Fibroblast of villous mesenchyme (primary cell): Measurements from ENCODE around the gene SYNJ2. TPM values are rescaled to one million over a fixed set of nuclear protein-coding genes. Genes with fewer than 3 reads are reported as not detected.

ENCODE experiments used
- DNase-seq: peaks from one replicate; pipeline ENCODE4 v3.0.0-alpha.2; 2010; ENCODE audit warnings: low read depth
- H3K4me3 ChIP-seq: 2 replicates; pipeline ENCODE4 v1.5.1; 2011; ENCODE audit warnings: low read depth, mild to moderate bottlenecking, low read length
- CTCF ChIP-seq: IDR thresholded peaks from 2 replicates; pipeline ENCODE4 v1.5.1; 2012; ENCODE audit warnings: low read depth, mild to moderate bottlenecking, low read length; ENCODE audit not compliant: insufficient read depth
- total RNA-seq: library from RNA; depleted of rRNA; stranded (reverse); fragments of >200 nt; gene quantifications from 2 replicates; pipeline ENCODE4 v1.2.3, GENCODE V29; 2012

Gene SYNJ2
- total RNA-seq, 1 donor, result 53.1 TPM

- no peak for TF ChIP-seq CTCF
Observed at GRCh38 chr6:158031381-158032353, 50.0 kb downstream of the SYNJ2 start.

GRCh38 chr6:158032354-158032733 is 50.7 kb downstream of the SYNJ2 start:
- no peak overlapping the region for H3K4me3 ChIP-seq
- no peak for TF ChIP-seq CTCF
- DNase-seq, result no peak

More at GRCh38 chr6:158031381-158032353, 50.0 kb downstream of the SYNJ2 start:
- peak; percentile 90 for DNase-seq
- H3K4me3 ChIP-seq, result no peak overlapping the region

GRCh38 chr6:158033077-158033750 is 51.6 kb downstream of the SYNJ2 start:
- DNase-seq, result no peak
- no peak for TF ChIP-seq CTCF
- H3K4me3 ChIP-seq, result no peak overlapping the region

- peak; percentile 92 for DNase-seq
- TF ChIP-seq CTCF, result peak; percentile 12
- no peak overlapping the region for H3K4me3 ChIP-seq
Observed at GRCh38 chr6:158033751-158034702, 52.4 kb downstream of the SYNJ2 start.

GRCh38 chr6:158036261-158036660 is 54.6 kb downstream of the SYNJ2 start:
- TF ChIP-seq CTCF, result no peak
- no peak for DNase-seq
- no peak overlapping the region for H3K4me3 ChIP-seq

- no peak for DNase-seq
- no peak overlapping the region for H3K4me3 ChIP-seq
- TF ChIP-seq CTCF, result no peak
Observed at GRCh38 chr6:158037021-158037420, 55.4 kb downstream of the SYNJ2 start.
